HepG2 (cell line): ENCODE measurements around the gene DHCR7. TPM values are rescaled to one million over a fixed set of nuclear protein-coding genes. Genes with fewer than 3 reads are reported as not detected.

Experiments
- ATAC-seq: fragments of 200-7000 bp; cut with Tn5 transposase; 3 replicates; pipeline ENCODE4 v1.9.1; 2020; ENCODE audit warnings: mild to moderate bottlenecking, moderate library complexity
- BruUV-seq: library from RNA; stranded (reverse); fragments of 400-500 nt; replicated peaks from 2 replicates; lab custom pipeline; 2021; lab: Mats Ljungman, UMichigan
- CTCF ChIA-PET: fragments of 300-600 bp; formaldehyde crosslinking; extraction: SDS; loops from one replicate; lab custom pipeline; 2021; ENCODE audit warnings: low total read pairs, inconsistent platforms, low intra/inter-chr PET ratio; lab: Yijun Ruan, JAX
- POLR2A ChIA-PET: fragments of 350-600 bp; sonication (Branson Sonifier 250); formaldehyde crosslinking; loops from one replicate; lab custom pipeline; 2020; ENCODE audit warnings: antibody characterized with exemption, inconsistent platforms; lab: Yijun Ruan, JAX
- DNase-seq: peaks from one replicate; pipeline ENCODE4 v3.0.0-alpha.2; 2015; ENCODE audit warnings: low spot score
- FAIRE-seq: peaks from 3 replicates; lab custom pipeline; 2011; peaks lifted over from hg19 to GRCh38; lab: Jason Lieb, UNC
- H2AFZ ChIP-seq: one replicate; pipeline ENCODE4 v1.6.1; 2011; ENCODE audit warnings: low read length, inconsistent platforms
- H3K27ac ChIP-seq: fragments of 300-600 bp; 3 replicates; pipeline ENCODE4 v1.8.0; 2011; ENCODE audit warnings: mixed run types, mild to moderate bottlenecking, mixed read lengths, low read length, inconsistent platforms; ENCODE audit not compliant: insufficient read depth; ENCODE audit errors: extremely low read length
- H3K27me3 ChIP-seq, 2 experiments: fragments of 200-600 bp in 1 of 2; 2 replicates in 1 of 2; 3 replicates in 1 of 2; pipeline versions ENCODE4 v1.6.0 to v1.8.0; 2011; ENCODE audit warnings: low read length in 2 of 2, mild to moderate bottlenecking in 2 of 2, moderate library complexity in 2 of 2, inconsistent platforms in 1 of 2; ENCODE audit not compliant: insufficient read depth in 2 of 2, control insufficient read depth in 1 of 2
- H3K36me3 ChIP-seq, 2 experiments: fragments of 200-600 bp in 1 of 2; replicated peaks in 1 of 2; 2 replicates in 1 of 2; 3 replicates in 1 of 2; pipeline versions ENCODE4 v1.5.1 to v1.8.0; 2011; ENCODE audit warnings: low read length in 2 of 2, inconsistent platforms in 1 of 2; ENCODE audit not compliant: insufficient read depth in 2 of 2, control insufficient read depth in 1 of 2
- H3K4me1 ChIP-seq: 2 replicates; pipeline ENCODE4 v1.5.1; 2012; ENCODE audit warnings: low read length, inconsistent platforms; ENCODE audit not compliant: insufficient read depth
- H3K4me2 ChIP-seq: 2 replicates; pipeline ENCODE4 v1.6.0; 2011; ENCODE audit warnings: low read depth, low read length, inconsistent platforms
- H3K4me3 ChIP-seq, 3 experiments: fragments of 200-600 bp in 1 of 3; sonication (generic), shearing (Covaris generic) in 1 of 3; replicated peaks in 1 of 3; 2 replicates each; pipeline ENCODE4 v1.5.1; 2011 to 2016; ENCODE audit warnings: low read length in 3 of 3, inconsistent platforms in 2 of 3, low read depth in 2 of 3, mild to moderate bottlenecking in 2 of 3, control low read depth in 1 of 3, mixed read lengths in 1 of 3; ENCODE audit not compliant: insufficient read depth in 1 of 3
- H3K79me2 ChIP-seq: one replicate; pipeline ENCODE4 v1.6.1; 2011; ENCODE audit warnings: low read length, inconsistent platforms; ENCODE audit not compliant: insufficient read depth
- H3K9ac ChIP-seq: 2 replicates; pipeline ENCODE4 v1.6.0; 2011; ENCODE audit warnings: mild to moderate bottlenecking, low read depth, low read length, inconsistent platforms; ENCODE audit not compliant: insufficient read depth
- H3K9me3 ChIP-seq: 2 replicates; pipeline ENCODE4 v1.5.1; 2012; ENCODE audit warnings: mild to moderate bottlenecking, low read length
- H4K20me1 ChIP-seq: 2 replicates; pipeline ENCODE4 v1.6.0; 2011; ENCODE audit warnings: inconsistent platforms, mild to moderate bottlenecking, low read length, moderate library complexity; ENCODE audit not compliant: insufficient read depth
- ARID5B ChIP-seq: IDR thresholded peaks from 2 replicates; pipeline ENCODE4 v1.4.0; 2020; ENCODE audit warnings: mild to moderate bottlenecking, missing genetic modification reagents
- CHD2 ChIP-seq: IDR thresholded peaks from 2 replicates; pipeline ENCODE4 v1.6.1; 2011; ENCODE audit warnings: low read depth, low read length, improper control_type of control experiment
- ERF ChIP-seq: IDR thresholded peaks from 2 replicates; pipeline ENCODE4 v1.6.1; 2018; ENCODE audit warnings: missing biosample characterization, missing genetic modification reagents
- IRF1 ChIP-seq: sonication (generic); formaldehyde crosslinking; IDR thresholded peaks from 2 replicates; pipeline ENCODE4 v1.4.0; 2020; ENCODE audit warnings: low read depth, mild to moderate bottlenecking, missing genetic modification reagents
- NFKBIZ ChIP-seq: IDR thresholded peaks from 2 replicates; pipeline ENCODE4 v1.6.1; 2018; ENCODE audit warnings: missing genetic modification reagents, missing compliant biosample characterization
- RBFOX2 ChIP-seq: fragments of 200-400 bp; formaldehyde crosslinking; IDR thresholded peaks from 2 replicates; pipeline ENCODE4 v1.6.1; 2017; ENCODE audit warnings: low read depth, mild to moderate bottlenecking, low read length
- ZNF383 ChIP-seq: sonication (generic); formaldehyde crosslinking; IDR thresholded peaks from 2 replicates; pipeline ENCODE4 v1.4.0; 2020; ENCODE audit warnings: missing genetic modification reagents, mild to moderate bottlenecking, borderline replicate concordance
- ZNF543 ChIP-seq: sonication (generic); formaldehyde crosslinking; IDR thresholded peaks from 2 replicates; pipeline ENCODE4 v1.4.0; 2020; ENCODE audit warnings: mild to moderate bottlenecking, missing genetic modification reagents
- ZNF816 ChIP-seq: sonication (generic); formaldehyde crosslinking; IDR thresholded peaks from 2 replicates; pipeline ENCODE4 v1.8.0; 2022; ENCODE audit warnings: missing genetic modification reagents, mild to moderate bottlenecking, borderline replicate concordance
- WGBS: methylation state at CpG from one replicate; pipeline ENCODE4 v1.1.6; 2017; ENCODE audit warnings: low lambda C conversion rate; 5-methylcytosine and 5-hydroxymethylcytosine counted together
- in situ Hi-C: cut with HindIII; loops from 2 replicates; pipeline ENCODE4 v1.10.0; 2017; ENCODE audit warnings: low pct_unique_long_range_greater_than_20kb; ENCODE audit not compliant: extremely low pct_ligation_motif_present
- intact Hi-C: fragments of 100-400 bp; cut with micrococcal nuclease; formaldehyde crosslinking; loops from one replicate; pipeline ENCODE4 v1.10.0; 2022; ENCODE audit not compliant: unreplicated experiment
- polyA plus RNA-seq, 8 experiments: library from polyadenylated mRNA; depleted of rRNA in 3 of 8; stranded (reverse) in 7 of 8; unstranded in 1 of 8; fragments of >200 nt; fragmentation: Illumina TruSeq in 4 of 8; extraction: Trizol in 4 of 8; gene quantifications; 2 replicates each; pipeline versions ENCODE4 v1.2.1 to v1.2.3, GENCODE V29; 2011 to 2016; ENCODE audit warnings: low read depth in 4 of 8, missing spikeins in 1 of 8, mixed read lengths in 1 of 8; ENCODE audit not compliant: insufficient read depth in 1 of 8
- total RNA-seq, 5 experiments: library from RNA; depleted of rRNA; stranded (reverse); fragments of >200 nt; fragmentation: Illumina TruSeq; extraction: Trizol; gene quantifications; 2 replicates each; pipeline ENCODE4 v1.2.3, GENCODE V29; 2016; ENCODE audit warnings: low read depth in 1 of 5
- TF ChIP-seq, protein P1 (sequence below): IDR thresholded peaks from 2 replicates; pipeline ENCODE4 v1.6.1; 2016; ENCODE audit warnings: mild to moderate bottlenecking
- TF ChIP-seq, protein P2 (sequence below): sonication (generic); formaldehyde crosslinking; IDR thresholded peaks from 2 replicates; pipeline ENCODE4 v1.4.0; 2020; ENCODE audit warnings: missing genetic modification reagents

Gene DHCR7
- total and polyA plus RNA-seq, 2 of the 13 experiments (the other 11 are each of a cell fraction or from before 2014, with no cell fraction given): 96.0 to 143 TPM

- H3K4me1 ChIP-seq: peaks cover 35% of the 10 kb centered on the region
- DNase-seq (no peak), ATAC-seq (no peak), FAIRE-seq (no peak)
- no peak overlapping the region for H3K4me2 ChIP-seq
- peaks cover 24% of the 10 kb centered on the region; the same call in 1 of the 2 replicates for H4K20me1 ChIP-seq
- ChIA-PET CTCF (no interaction called here), POLR2A (no interaction called here)
- H3K79me2 ChIP-seq: no peaks in the 10 kb centered on the region
- intact Hi-C loops (no loop called here), in situ Hi-C loops (no loop called here)
- H3K9me3 ChIP-seq: no peaks in the 10 kb centered on the region
- BruUV-seq: no TSS peak
- 96% methylated on average over 27 of the region's 39 CpGs for WGBS
- H2AFZ ChIP-seq: no peak overlapping the region
- no peak overlapping the region for H3K9ac ChIP-seq
- no peaks in the 10 kb centered on the region for H3K27me3 ChIP-seq
- H3K36me3 ChIP-seq: peaks cover 19 to 49% of the 10 kb centered on the region in 2 experiments
- no peak overlapping the region for H3K4me3 ChIP-seq
- no peak overlapping the region for H3K27ac ChIP-seq
- no peak for TF ChIP-seq IRF1 (CRISPR knock-in tag)
- no peak for TF ChIP-seq ZNF383 (CRISPR knock-in tag)
- no peak for TF ChIP-seq ARID5B
- TF ChIP-seq NFKBIZ (CRISPR knock-in tag): no peak
- no peak for TF ChIP-seq ZNF543 (CRISPR knock-in tag)
- TF ChIP-seq, protein P1, sequence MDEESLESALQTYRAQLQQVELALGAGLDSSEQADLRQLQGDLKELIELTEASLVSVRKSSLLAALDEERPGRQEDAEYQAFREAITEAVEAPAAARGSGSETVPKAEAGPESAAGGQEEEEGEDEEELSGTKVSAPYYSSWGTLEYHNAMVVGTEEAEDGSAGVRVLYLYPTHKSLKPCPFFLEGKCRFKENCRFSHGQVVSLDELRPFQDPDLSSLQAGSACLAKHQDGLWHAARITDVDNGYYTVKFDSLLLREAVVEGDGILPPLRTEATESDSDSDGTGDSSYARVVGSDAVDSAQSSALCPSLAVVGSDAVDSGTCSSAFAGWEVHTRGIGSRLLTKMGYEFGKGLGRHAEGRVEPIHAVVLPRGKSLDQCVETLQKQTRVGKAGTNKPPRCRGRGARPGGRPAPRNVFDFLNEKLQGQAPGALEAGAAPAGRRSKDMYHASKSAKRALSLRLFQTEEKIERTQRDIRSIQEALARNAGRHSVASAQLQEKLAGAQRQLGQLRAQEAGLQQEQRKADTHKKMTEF (CRISPR knock-in tag): no peak
- no peak for TF ChIP-seq ERF (CRISPR knock-in tag)
- no peak for TF ChIP-seq ZNF816 (CRISPR knock-in tag)
- no peak for TF ChIP-seq CHD2
- TF ChIP-seq, protein P2, sequence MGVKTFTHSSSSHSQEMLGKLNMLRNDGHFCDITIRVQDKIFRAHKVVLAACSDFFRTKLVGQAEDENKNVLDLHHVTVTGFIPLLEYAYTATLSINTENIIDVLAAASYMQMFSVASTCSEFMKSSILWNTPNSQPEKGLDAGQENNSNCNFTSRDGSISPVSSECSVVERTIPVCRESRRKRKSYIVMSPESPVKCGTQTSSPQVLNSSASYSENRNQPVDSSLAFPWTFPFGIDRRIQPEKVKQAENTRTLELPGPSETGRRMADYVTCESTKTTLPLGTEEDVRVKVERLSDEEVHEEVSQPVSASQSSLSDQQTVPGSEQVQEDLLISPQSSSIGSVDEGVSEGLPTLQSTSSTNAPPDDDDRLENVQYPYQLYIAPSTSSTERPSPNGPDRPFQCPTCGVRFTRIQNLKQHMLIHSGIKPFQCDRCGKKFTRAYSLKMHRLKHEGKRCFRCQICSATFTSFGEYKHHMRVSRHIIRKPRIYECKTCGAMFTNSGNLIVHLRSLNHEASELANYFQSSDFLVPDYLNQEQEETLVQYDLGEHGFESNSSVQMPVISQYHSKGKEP (CRISPR knock-in tag): no peak
- TF ChIP-seq RBFOX2: peak; percentile 60; the same call in 1 of the 2 replicates
Measured at GRCh38 chr11:71435278-71435951, 12.8 kb downstream of the DHCR7 start.
